Omental fat pad (tissue), 4 donors: ENCODE results near the gene IDH3A. TPM values are rescaled to one million over a fixed set of nuclear protein-coding genes. Genes with fewer than 3 reads are reported as not detected.

Experiments
- ATAC-seq: fragments of 150-250 bp; one replicate; pipeline ENCODE4 v1.9.1; 2016; ENCODE audit warnings: mild to moderate bottlenecking, moderate library complexity; ENCODE audit not compliant: low FRiP score
- DNase-seq: peaks from one replicate; pipeline ENCODE4 v3.0.0-alpha.2; 2019; ENCODE audit warnings: low spot score
- total RNA-seq, 4 donors: library from RNA; depleted of rRNA; stranded (reverse); fragments of >200 nt; gene quantifications; one replicate each; pipeline ENCODE4 v1.1.0, GENCODE V29; 2016
- TF ChIP-seq, protein P1 (sequence below), 3 donors: fragments of 450-650 bp; IDR thresholded peaks; one replicate each; pipeline ENCODE4 v1.5.1; 2016 to 2017; ENCODE audit warnings: antibody characterized with exemption in 3 of 3, mild to moderate bottlenecking in 3 of 3, moderate library complexity in 2 of 3

Gene IDH3A
- total RNA-seq, 4 donors from 2014 or later: 67.4 to 94.5 (median 70.0) TPM

DNA sequence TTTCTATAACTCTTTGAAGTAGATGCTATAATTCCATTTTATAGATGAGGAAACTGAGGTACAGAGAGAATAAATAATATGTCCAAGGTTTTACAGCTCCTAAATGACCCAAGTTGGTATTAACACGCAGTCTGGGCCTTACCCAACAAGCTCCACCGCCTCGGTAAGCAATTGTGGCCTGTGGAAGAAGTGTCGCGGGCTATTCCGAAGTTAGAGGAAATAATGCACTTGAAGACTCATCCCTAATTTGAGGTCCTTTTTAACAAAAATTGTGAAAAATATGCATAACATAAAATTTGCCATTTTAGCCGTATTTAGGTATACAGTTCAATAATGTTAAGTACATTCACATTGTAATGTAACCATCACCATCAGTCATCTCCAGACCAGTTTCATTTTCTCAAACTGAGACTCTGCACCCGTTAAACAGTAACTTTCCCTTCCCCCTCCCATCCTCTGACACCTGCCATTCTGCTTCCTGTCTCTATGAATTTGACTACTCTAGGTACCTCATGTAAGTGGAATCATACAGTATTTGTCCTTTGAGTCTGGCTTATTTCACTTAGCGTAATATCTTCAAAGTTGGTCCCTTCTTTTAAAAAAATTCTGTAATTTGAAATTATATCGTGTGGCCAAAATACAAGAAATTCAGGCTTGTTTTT, 18.2 kb downstream of the IDH3A start:
- TF ChIP-seq, protein P1, sequence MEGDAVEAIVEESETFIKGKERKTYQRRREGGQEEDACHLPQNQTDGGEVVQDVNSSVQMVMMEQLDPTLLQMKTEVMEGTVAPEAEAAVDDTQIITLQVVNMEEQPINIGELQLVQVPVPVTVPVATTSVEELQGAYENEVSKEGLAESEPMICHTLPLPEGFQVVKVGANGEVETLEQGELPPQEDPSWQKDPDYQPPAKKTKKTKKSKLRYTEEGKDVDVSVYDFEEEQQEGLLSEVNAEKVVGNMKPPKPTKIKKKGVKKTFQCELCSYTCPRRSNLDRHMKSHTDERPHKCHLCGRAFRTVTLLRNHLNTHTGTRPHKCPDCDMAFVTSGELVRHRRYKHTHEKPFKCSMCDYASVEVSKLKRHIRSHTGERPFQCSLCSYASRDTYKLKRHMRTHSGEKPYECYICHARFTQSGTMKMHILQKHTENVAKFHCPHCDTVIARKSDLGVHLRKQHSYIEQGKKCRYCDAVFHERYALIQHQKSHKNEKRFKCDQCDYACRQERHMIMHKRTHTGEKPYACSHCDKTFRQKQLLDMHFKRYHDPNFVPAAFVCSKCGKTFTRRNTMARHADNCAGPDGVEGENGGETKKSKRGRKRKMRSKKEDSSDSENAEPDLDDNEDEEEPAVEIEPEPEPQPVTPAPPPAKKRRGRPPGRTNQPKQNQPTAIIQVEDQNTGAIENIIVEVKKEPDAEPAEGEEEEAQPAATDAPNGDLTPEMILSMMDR (IDR thresholded peaks at IDR 0.05): no peak
- ATAC-seq: no peak
- no peak for DNase-seq

DNA sequence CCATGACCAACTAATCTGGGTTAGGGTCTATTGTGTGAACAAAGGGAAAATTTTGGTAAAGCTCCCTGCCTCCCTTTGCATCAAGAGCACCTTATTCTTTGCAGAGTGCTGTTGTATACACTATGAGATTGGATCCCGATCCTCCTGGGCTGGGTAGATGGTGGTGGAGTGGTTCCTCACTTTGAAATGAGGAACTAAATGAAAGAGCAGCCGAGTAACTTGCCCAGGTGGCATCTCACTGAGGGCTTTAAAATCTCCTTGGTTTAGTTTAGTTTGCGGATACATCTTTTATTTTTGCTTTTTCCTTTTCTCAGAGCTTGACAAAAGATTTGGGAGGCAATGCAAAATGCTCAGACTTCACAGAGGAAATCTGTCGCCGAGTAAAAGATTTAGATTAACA, 19.4 kb downstream of the IDH3A start:
- DNase-seq: no peak
- TF ChIP-seq, protein P1 (IDR thresholded peaks at IDR 0.05): no peak
- no peak for ATAC-seq

DNA sequence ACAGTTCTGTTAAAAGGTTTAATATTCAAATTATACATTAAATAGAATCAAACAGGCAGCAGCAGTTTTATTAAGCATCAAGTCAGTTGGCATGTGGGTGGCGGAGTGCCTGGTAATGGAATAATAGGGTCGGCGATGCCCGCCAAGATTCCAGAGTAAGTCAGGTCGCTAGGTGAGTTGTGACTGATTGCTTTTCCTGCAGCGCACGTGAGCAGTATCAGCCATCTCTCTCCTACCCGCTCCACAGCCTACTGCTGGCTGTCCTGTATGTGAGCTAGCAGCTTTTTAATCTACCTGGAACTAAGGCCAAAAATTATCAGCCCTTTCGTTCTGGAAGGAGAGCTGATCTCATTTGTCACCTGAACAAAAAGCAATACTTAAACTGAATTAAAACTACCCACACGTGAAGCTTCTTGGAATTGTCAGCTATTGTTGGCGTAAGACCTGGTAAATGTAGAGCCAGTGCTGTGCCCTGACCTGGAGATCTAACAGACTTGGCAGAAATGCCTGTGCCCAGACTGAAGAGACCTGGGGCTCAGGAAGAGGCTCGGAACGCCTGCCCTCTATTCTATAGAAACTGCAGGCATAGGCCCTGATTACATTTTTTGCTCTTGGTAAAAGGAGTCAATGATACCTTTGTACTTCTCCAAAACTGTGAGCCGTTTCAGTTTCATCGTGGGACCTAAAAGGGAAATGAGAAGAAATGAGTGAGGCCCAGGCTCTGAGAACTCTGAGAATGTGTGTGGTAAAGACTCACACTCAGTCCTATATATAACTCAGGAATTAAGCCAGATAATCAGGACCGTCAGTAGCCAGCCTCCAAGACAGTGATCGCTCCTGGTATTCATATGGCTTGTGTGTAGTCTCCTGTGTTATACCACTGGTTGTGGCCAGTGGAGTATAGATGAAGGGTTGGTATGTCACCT, 21.9 kb downstream of the IDH3A start:
- TF ChIP-seq, protein P1 (IDR thresholded peaks at IDR 0.05): no peak
- no peak for ATAC-seq
- no peak for DNase-seq

DNA sequence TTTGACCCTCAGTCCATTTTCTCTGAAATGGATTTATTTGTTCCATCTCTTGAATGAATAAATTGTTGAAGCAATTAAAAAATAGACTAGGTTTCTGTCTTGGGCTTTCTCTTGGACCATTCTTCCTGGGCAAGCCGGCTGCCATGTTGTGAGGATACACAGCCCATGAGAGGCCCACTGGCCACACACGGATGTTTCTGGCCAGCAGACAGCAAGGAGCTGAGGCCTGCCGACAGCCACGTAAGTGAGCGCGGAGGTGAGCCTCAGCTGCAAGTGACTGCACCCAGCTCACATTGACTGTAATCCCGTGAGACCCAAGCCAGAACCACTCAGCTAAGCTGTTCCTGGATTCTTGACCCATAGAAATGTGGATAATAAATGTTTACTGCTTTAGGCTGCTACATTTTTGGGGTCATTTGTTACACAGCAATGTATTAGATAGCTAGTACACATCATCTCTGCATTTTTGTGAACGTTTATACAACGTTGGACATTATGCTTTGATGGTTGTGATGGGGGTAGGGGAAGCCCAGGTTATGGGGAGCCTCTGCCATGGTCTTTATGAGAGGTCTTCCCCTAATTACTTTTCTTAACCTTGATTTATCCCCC, 22.8 kb downstream of the IDH3A start:
- ATAC-seq (no peak), DNase-seq (no peak)
- TF ChIP-seq, protein P1 (IDR thresholded peaks at IDR 0.05): no peak

DNA sequence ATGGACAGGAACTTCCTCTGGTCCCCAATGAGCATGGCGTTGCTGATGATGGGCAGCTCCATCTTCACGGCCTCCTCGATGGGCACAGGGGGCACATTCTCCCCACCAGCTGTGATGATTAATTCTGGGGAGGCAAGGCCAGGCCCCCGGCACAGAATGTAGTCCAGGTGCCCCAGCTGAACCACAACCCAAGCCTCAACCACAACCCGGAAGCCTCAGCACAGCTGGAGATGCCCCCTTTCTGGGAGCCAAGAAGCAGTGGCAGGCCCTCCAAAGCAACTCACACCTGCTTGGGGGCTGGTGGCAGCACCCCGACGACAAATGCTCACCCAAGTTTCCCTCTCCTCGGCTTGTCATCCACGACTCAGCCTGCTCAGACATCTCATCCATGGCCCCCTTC, 25.2 kb downstream of the IDH3A start:
- TF ChIP-seq, protein P1 (IDR thresholded peaks at IDR 0.05): no peak
- ATAC-seq: no peak
- no peak for DNase-seq

DNA sequence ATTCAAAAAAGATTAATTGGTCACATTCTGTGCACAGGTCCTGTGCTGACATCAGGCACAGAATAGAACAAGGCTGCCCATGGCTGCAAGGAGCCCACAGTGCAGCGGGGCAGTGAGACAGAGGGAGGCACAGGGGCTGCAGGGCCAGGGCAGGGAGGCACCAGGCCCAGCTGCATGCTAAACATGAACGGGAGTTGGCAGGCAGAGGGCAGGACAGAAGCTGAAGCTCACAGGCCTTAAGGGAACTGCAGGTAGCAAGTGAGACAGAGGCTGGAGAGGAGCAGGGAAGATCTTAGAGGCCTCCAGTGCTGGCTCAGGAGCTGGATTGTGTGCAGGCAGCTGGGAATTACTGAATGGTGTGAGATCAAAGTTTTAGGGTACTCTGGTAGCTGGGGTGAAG, 26.2 kb downstream of the IDH3A start:
- ATAC-seq (no peak), DNase-seq (no peak)
- TF ChIP-seq, protein P1 (IDR thresholded peaks at IDR 0.05): no peak
